Activated T-helper 1 cell treated with anti-CD3 and anti-CD28 coated beads, Interleukin-12 subunit alpha, Interleukin-12 subunit beta, Interleukin-2, Interleukin-4 antibody, amounts not matched to agents 30 ng/mL and 10 ng/mL and 1 ng/mL, durations not matched to agents 14 hours and 24 hours and 36 hours (primary cell): ENCODE data around the gene ZHX3. TPM values are rescaled to one million over a fixed set of nuclear protein-coding genes. Genes with fewer than 3 reads are reported as not detected.

Experiments
- DNase-seq: peaks from one replicate; pipeline ENCODE4 v3.0.0; 2021; ENCODE audit warnings: low spot score
- H3K27ac Mint-ChIP-seq: one replicate; pipeline ENCODE4 v1.8.0; 2021; ENCODE audit warnings: mild to moderate bottlenecking, mixed read lengths
- H3K27me3 Mint-ChIP-seq: one replicate; pipeline ENCODE4 v1.8.0; 2022; ENCODE audit warnings: mild to moderate bottlenecking, moderate library complexity, mixed read lengths; ENCODE audit not compliant: insufficient read depth
- H3K36me3 Mint-ChIP-seq: one replicate; pipeline ENCODE4 v1.8.0; 2021; ENCODE audit warnings: low read depth, mixed read lengths
- H3K4me1 Mint-ChIP-seq: one replicate; pipeline ENCODE4 v1.8.0; 2021; ENCODE audit warnings: low read depth, mixed read lengths
- H3K4me3 Mint-ChIP-seq: one replicate; pipeline ENCODE4 v1.8.0; 2021; ENCODE audit warnings: mild to moderate bottlenecking, moderate library complexity, mixed read lengths
- H3K9me3 Mint-ChIP-seq: one replicate; pipeline ENCODE4 v1.8.0; 2021; ENCODE audit warnings: mixed read lengths
- intact Hi-C: fragments of 100-400 bp; cut with micrococcal nuclease; formaldehyde crosslinking; loops from one replicate; pipeline ENCODE4 v1.15.1; 2024
- total RNA-seq: library from RNA; stranded (reverse); gene quantifications from 2 replicates; pipeline ENCODE4 v1.2.3, GENCODE V29; 2022

Gene ZHX3
- total RNA-seq, 1 donor from 2014 or later: 9.5 TPM

DNA sequence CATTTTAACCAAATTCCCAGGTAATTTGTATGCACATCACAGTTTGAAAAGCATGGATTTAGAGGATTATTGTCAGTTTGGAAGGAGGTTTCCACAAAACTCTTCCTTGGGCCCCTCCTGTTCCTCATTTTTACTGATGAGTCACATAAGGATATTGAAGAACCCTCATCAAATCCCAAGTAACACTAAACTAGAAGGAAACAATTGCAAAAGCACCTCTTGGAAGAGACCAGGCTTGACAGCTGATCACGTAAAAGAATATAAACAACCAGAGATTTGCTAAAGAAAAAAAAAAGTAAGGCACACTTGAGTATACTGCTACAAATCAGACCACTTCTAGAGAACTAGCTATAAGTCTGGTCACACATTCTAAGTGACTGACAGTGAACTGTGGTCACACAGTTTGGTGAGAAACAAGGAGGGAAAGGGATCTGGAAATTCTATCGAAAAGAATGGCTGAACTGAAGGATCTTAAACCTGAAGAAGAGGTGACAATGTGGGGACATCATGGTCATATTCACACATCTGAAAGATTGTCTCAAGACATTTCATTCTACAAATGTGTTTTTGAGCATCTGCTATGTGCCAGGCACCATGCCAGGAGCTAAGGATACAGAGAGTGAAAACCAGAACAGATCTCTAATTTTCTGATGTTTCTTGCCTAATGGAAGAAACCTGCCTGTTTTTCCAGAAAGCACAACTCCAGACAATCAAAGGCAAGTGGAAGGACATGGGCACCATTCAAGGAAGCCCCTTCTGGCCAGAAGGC, 24.1 kb downstream of the ZHX3 start:
- H3K27ac Mint-ChIP-seq: no peak overlapping the region
- H3K36me3 Mint-ChIP-seq: no peaks in the 10 kb centered on the region
- H3K9me3 Mint-ChIP-seq: no peaks in the 10 kb centered on the region
- intact Hi-C loops: no loop called here
- H3K27me3 Mint-ChIP-seq: no peaks in the 10 kb centered on the region
- H3K4me1 Mint-ChIP-seq: no peaks in the 10 kb centered on the region
- no peak overlapping the region for H3K4me3 Mint-ChIP-seq
- no peak for DNase-seq

DNA sequence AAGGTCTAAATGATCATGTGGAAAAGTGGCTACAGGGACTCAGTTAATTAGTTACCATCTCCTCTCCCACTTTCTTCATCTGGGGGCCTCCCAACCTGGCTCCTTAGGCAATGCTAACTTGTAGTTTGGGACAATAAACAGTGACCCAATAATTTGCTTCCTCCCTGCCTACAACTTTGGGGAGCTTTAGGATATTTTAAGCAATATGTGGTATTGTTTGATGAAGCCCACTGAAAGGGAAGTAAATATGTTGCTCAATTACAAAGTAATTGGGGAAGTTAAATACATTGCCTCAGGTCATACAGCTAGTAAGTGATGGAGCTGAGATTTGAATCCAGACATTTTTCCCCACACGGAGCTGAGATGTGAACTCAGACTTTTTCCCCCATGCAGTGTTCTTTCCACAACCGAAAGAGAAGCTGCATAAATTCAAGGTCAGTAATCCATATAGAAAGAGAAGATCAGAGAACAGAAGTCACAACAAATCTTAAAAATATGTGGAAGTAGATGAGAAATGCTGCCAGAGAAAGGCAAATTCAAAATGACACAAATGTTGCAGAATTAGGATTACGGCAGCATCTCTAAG, 26.6 kb downstream of the ZHX3 start:
- intact Hi-C loops: no loop called here
- Mint-ChIP-seq H3K9me3 (peaks cover 16% of the 10 kb centered on the region), H3K36me3 (peaks cover 4% of the 10 kb centered on the region), H3K27me3 (no peaks in the 10 kb centered on the region), H3K4me3 (no peak overlapping the region), H3K4me1 (no peaks in the 10 kb centered on the region), H3K27ac (no peak overlapping the region)
- DNase-seq: no peak

DNA sequence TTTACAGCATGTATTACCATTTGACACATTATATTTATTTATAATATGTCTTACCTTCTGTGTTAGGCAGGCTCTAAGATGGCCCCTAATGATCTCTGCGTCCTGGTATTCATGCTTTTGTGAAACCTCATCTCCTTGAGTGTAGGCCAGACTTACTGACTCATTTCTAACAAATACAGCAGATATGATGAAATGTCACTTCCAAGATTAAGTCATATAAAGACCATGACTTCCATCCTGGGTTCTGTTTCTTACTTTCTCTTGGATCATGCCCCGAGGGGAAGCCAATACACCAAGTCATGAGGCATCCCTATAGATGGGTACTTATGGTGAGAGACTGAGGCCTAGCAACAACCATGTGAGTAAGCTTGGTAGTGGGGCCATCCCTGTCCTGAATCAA, 30.2 kb downstream of the ZHX3 start:
- Mint-ChIP-seq H3K27ac (no peak overlapping the region), H3K4me1 (no peaks in the 10 kb centered on the region), H3K27me3 (peaks cover 3% of the 10 kb centered on the region), H3K9me3 (peaks cover 16% of the 10 kb centered on the region), H3K4me3 (no peak overlapping the region), H3K36me3 (peaks cover 4% of the 10 kb centered on the region)
- intact Hi-C loops: no loop called here
- DNase-seq: no peak

DNA sequence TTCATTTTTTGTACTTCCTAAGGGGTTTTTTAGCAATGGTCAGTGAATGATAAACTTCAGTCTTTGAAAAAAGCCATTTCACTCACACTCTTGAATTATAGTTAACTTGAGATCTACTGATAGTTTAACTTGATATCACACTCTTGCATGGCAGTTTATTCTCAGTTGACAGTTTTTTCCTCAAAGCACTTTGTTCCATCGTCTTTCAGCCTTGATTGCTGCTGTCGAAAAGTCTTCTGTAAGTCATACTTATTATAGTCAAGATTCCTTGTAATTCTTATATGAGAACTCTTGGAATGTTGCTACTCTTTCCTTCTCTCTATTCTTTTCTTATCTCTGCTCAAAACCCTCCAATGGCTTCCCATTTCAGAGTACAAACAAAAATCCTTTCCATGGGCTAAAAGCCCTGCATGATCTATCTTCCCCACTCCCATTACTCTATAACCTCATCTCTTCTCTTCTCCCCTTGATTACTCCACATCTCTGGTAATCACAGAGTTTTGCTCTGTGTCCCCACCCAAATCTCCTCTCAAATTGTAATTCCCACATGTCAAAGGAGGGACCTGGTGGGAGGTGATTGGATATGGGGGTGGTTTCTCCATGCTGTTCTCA, 31.2 kb downstream of the ZHX3 start:
- Mint-ChIP-seq H3K27me3 (peaks cover 3% of the 10 kb centered on the region), H3K4me3 (no peak overlapping the region), H3K4me1 (no peaks in the 10 kb centered on the region), H3K9me3 (peaks cover 16% of the 10 kb centered on the region), H3K27ac (no peak overlapping the region), H3K36me3 (peaks cover 4% of the 10 kb centered on the region)
- no peak for DNase-seq
- intact Hi-C loops: no loop called here

DNA sequence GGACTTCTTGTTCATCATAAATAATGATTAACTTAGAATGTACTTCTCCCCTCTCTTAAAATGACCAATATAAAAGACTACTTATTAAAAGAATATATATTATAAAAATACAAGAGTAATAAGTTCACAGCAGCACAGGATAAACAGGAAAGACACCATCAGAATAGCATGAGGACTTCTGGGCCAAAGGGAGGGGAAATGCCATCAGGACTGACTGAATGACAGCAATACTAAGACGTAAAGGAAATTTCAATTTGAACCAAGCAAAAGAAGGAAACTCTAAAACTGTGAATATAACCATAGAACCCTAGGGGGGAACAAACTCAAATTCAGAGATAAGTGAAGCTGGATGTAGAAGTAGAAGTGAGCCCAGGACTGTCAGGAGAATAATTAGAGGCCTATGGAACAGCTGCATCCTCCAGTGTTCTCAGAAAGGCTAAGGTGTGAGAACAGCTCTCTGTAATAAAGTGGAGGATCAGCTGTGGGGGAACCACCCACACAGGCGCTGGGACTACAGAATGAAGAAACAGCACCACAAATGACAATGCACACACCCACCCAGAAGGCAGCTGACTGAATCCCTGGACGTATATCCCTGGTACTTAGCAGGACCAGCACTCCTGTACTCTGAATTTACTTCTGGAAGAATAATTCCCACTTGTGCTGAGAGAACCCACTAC, 37.8 kb downstream of the ZHX3 start:
- Mint-ChIP-seq H3K36me3 (no peaks in the 10 kb centered on the region), H3K4me1 (no peaks in the 10 kb centered on the region), H3K27ac (no peak overlapping the region), H3K27me3 (peaks cover 2% of the 10 kb centered on the region), H3K9me3 (no peaks in the 10 kb centered on the region), H3K4me3 (no peak overlapping the region)
- intact Hi-C loops: no loop called here
- no peak for DNase-seq

DNA sequence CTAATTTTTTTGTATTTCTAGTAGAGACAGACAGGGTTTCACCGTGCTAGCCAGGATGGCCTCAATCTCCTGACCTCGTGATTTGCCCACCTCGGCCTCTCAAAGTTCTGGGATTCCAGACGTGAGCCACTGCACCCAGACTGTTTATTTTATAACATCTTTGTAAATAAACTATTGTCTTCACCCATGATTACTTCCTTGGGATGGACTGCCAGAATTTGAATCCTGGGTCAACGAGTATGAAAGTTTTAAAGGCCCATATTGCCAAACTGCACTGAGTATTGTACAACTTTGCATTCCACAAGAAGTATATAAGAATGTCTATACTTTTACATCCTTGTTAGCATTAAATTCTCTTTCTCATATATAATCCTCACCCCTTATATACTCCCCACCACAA, 38.6 kb downstream of the ZHX3 start:
- intact Hi-C loops: no loop called here
- Mint-ChIP-seq H3K36me3 (no peaks in the 10 kb centered on the region), H3K27me3 (no peaks in the 10 kb centered on the region), H3K4me1 (no peaks in the 10 kb centered on the region), H3K27ac (no peak overlapping the region), H3K9me3 (no peaks in the 10 kb centered on the region), H3K4me3 (no peak overlapping the region)
- DNase-seq: no peak

DNA sequence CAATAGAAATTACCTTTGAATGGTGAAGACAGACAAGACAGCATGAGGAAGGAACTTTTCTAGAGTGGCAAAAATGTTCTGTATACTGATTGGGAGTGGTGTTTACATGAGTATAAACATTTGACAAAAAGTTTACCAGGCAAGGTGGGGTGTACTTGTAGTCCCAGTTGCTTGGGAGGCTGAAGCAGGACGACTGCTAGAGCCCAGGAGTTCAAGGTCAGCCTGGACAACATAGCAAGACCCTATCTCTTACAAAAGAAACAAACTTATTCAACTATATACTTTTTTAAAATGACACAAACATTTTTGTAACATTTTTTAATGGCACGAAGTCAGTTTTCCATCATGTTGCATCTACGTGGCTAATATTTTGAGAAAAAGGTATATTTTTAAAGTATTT, 40.5 kb downstream of the ZHX3 start:
- intact Hi-C loops: no loop called here
- Mint-ChIP-seq H3K4me3 (no peak overlapping the region), H3K27me3 (peaks cover 2% of the 10 kb centered on the region), H3K9me3 (no peaks in the 10 kb centered on the region), H3K4me1 (no peaks in the 10 kb centered on the region), H3K27ac (no peak overlapping the region), H3K36me3 (no peaks in the 10 kb centered on the region)
- no peak for DNase-seq

DNA sequence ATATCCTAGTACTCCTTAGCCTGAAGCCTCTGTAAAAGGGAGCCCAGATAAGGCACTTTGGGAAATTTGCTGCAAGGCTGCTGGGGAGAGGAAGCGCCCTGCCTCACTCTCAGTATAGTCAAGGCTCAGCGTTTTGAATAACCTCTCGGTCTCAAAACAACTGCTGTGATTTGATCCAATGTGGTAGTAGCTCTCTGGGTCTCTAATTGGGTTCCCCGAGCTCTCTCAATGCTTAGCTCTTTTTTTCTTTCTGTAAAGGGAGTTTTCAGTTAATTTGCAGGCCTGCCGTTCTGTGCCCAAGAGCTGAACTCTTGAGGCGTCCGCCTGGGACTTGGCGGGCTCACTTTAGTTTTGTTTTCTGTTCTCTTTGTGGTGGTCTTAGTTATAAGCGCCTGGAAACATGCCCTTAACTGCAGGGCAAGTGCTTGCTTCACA, 41.2 kb downstream of the ZHX3 start:
- intact Hi-C loops: no loop called here

DNA sequence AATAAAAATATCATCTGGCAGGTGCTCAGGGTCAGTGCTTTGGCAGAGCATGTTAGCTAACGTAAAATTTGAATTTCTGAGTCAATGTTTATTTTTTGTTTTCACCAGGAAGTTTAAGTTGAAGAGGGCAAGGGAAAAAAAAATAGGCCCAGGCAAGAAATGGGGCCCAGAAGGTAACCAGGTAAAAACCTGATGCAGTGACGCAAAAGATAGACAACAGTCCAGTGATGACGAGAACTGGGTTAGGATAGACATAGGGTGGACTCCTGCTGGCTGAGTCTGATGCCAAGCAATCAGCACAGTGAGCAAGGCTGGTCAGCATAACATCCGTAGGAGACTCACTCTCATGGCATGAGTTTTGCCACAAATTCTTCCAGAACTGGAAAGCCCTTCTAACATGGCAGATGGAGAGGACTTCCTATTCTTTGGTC, 42.2 kb downstream of the ZHX3 start:
- Mint-ChIP-seq H3K36me3 (no peaks in the 10 kb centered on the region), H3K9me3 (no peaks in the 10 kb centered on the region), H3K27ac (no peak overlapping the region), H3K4me1 (no peaks in the 10 kb centered on the region), H3K27me3 (peaks cover 2% of the 10 kb centered on the region), H3K4me3 (no peak overlapping the region)
- DNase-seq: no peak
- intact Hi-C loops: no loop called here

More for the DNA sequence above, 41.2 kb downstream of the ZHX3 start:
- H3K9me3 Mint-ChIP-seq: no peaks in the 10 kb centered on the region
- DNase-seq: no peak
- no peak overlapping the region for H3K27ac Mint-ChIP-seq
- H3K36me3 Mint-ChIP-seq: no peaks in the 10 kb centered on the region
- H3K27me3 Mint-ChIP-seq: peaks cover 2% of the 10 kb centered on the region
- no peak overlapping the region for H3K4me3 Mint-ChIP-seq
- no peaks in the 10 kb centered on the region for H3K4me1 Mint-ChIP-seq

DNA sequence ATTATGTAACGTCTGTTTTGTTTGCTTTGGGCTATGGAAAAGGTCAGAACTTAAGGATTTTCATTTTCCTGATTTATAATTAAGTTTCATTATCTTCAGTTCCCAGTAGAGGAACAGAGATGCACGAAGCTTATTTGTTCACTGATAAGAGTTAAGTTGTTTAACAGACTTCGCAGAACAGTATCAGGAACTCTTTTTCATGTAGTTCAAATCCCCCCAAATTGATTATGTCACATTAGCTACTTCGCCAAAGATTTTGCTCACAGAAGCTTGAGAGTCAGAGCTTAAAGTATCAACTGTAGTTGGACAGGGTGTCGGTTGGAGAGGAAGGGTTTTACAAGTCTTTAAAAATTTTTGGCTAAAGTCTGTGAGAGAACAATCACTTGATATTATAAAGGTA, 43.4 kb downstream of the ZHX3 start:
- no peak overlapping the region for H3K4me3 Mint-ChIP-seq
- intact Hi-C loops: no loop called here

DNA sequence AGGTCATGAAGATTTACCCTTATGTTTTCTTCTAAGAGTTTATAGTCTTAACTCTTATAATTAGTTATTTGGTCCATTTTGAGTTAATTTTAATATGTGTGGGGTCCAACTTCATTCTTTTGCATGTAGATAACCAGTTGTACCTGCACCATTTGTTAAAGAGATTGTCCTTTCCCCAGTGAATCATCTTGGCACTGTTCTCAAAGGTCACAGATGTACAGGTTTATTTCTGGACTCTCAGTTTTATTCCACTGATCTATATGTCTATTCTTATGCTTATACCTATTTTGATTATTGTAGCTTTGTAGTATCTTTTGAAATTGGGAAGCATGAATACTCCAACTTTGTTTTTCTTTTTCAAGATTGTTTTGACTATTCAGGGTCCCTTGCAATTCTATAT, 44.1 kb downstream of the ZHX3 start:
- Mint-ChIP-seq H3K4me1 (no peaks in the 10 kb centered on the region), H3K36me3 (no peaks in the 10 kb centered on the region), H3K4me3 (no peak overlapping the region), H3K27me3 (peaks cover 2% of the 10 kb centered on the region), H3K9me3 (no peaks in the 10 kb centered on the region), H3K27ac (no peak overlapping the region)
- no peak for DNase-seq
- intact Hi-C loops: no loop called here

More for the DNA sequence above, 43.4 kb downstream of the ZHX3 start:
- Mint-ChIP-seq H3K9me3 (no peaks in the 10 kb centered on the region), H3K4me1 (no peaks in the 10 kb centered on the region), H3K36me3 (no peaks in the 10 kb centered on the region), H3K27me3 (peaks cover 2% of the 10 kb centered on the region), H3K27ac (no peak overlapping the region)
- no peak for DNase-seq

DNA sequence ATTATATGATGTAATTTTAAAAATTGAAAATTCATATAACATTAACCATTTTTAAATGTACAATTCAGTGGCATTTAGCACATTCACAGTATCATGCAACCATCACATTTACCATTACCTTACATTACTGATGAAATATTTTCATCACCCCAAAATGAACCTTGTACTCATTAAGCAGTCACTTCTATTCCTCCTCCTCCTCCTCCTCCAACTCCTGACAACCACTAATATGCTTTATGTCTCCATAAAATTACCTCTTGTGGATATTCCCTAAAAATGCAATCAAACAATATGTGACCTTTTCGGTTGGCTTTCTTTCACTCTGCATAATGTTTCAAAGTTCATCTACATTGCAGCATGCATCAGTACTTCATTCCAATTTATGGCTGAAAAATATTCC, 45.2 kb downstream of the ZHX3 start:
- Mint-ChIP-seq H3K4me1 (no peaks in the 10 kb centered on the region), H3K4me3 (no peak overlapping the region), H3K9me3 (no peaks in the 10 kb centered on the region), H3K36me3 (no peaks in the 10 kb centered on the region), H3K27ac (no peak overlapping the region), H3K27me3 (peaks cover 2% of the 10 kb centered on the region)
- no peak for DNase-seq
- intact Hi-C loops: no loop called here
